Mucosa of stomach (tissue), 1 donor: Measurements from ENCODE around the gene CAMSAP1.

Experiments used
- H3K27me3 ChIP-seq: one replicate; pipeline ENCODE4 v1.7.0; 2013; ENCODE audit warnings: mild to moderate bottlenecking, low read length; ENCODE audit not compliant: control insufficient read depth, insufficient read depth
- H3K36me3 ChIP-seq: one replicate; pipeline ENCODE4 v1.7.0; 2013; ENCODE audit warnings: low read length; ENCODE audit not compliant: control insufficient read depth, insufficient read depth
- H3K4me1 ChIP-seq: one replicate; pipeline ENCODE4 v1.7.0; 2013; ENCODE audit warnings: mild to moderate bottlenecking, low read length; ENCODE audit not compliant: control insufficient read depth, insufficient read depth
- H3K4me3 ChIP-seq: one replicate; pipeline ENCODE4 v1.7.0; 2013; ENCODE audit warnings: low read length
- H3K9ac ChIP-seq: one replicate; pipeline ENCODE4 v1.7.0; 2013; ENCODE audit warnings: mild to moderate bottlenecking, low read length, moderate library complexity
- H3K9me3 ChIP-seq: one replicate; pipeline ENCODE4 v1.7.0; 2013; ENCODE audit warnings: mild to moderate bottlenecking, low read length, moderate library complexity; ENCODE audit not compliant: control insufficient read depth
- donor health status: Pancreatic carcinoma.

Gene CAMSAP1

GRCh38 chr9:135791431-135792267 is 115.7 kb downstream of the CAMSAP1 start:
- no peaks in the 10 kb centered on the region for H3K36me3 ChIP-seq
- H3K4me1 ChIP-seq: no peaks in the 10 kb centered on the region
- H3K4me3 ChIP-seq: no peak overlapping the region
- H3K9me3 ChIP-seq: no peaks in the 10 kb centered on the region
- no peaks in the 10 kb centered on the region for H3K27me3 ChIP-seq
- H3K9ac ChIP-seq: no peak overlapping the region

- no peaks in the 10 kb centered on the region for H3K27me3 ChIP-seq
- no peaks in the 10 kb centered on the region for H3K9me3 ChIP-seq
- H3K4me1 ChIP-seq: no peaks in the 10 kb centered on the region
- H3K4me3 ChIP-seq: no peak overlapping the region
- no peaks in the 10 kb centered on the region for H3K36me3 ChIP-seq
- no peak overlapping the region for H3K9ac ChIP-seq
Observed at GRCh38 chr9:135790850-135791249, 116.5 kb downstream of the CAMSAP1 start.

- Histone ChIP-seq H3K4me3 (no peak overlapping the region), H3K9ac (no peak overlapping the region), H3K9me3 (no peaks in the 10 kb centered on the region), H3K36me3 (no peaks in the 10 kb centered on the region), H3K27me3 (no peaks in the 10 kb centered on the region), H3K4me1 (no peaks in the 10 kb centered on the region)
Observed at GRCh38 chr9:135790356-135790755, 117.0 kb downstream of the CAMSAP1 start.

GRCh38 chr9:135789838-135790291 is 117.5 kb downstream of the CAMSAP1 start:
- Histone ChIP-seq H3K9ac (no peak overlapping the region), H3K27me3 (no peaks in the 10 kb centered on the region)

GRCh38 chr9:135788576-135789300 is 118.6 kb downstream of the CAMSAP1 start:
- H3K9me3 ChIP-seq: no peaks in the 10 kb centered on the region
- H3K4me1 ChIP-seq: no peaks in the 10 kb centered on the region
- no peaks in the 10 kb centered on the region for H3K27me3 ChIP-seq
- H3K9ac ChIP-seq: no peak overlapping the region
- H3K36me3 ChIP-seq: no peaks in the 10 kb centered on the region
- H3K4me3 ChIP-seq: no peak overlapping the region

More at GRCh38 chr9:135789838-135790291, 117.5 kb downstream of the CAMSAP1 start:
- H3K9me3 ChIP-seq: no peaks in the 10 kb centered on the region
- no peak overlapping the region for H3K4me3 ChIP-seq
- no peaks in the 10 kb centered on the region for H3K36me3 ChIP-seq
- H3K4me1 ChIP-seq: no peaks in the 10 kb centered on the region

- H3K9me3 ChIP-seq: no peaks in the 10 kb centered on the region
- no peaks in the 10 kb centered on the region for H3K36me3 ChIP-seq
- H3K4me3 ChIP-seq: no peak overlapping the region
- H3K9ac ChIP-seq: no peak overlapping the region
- H3K4me1 ChIP-seq: no peaks in the 10 kb centered on the region
- no peaks in the 10 kb centered on the region for H3K27me3 ChIP-seq
Observed at GRCh38 chr9:135787776-135788575, 119.4 kb downstream of the CAMSAP1 start.

GRCh38 chr9:135787317-135787716 is 120.0 kb downstream of the CAMSAP1 start:
- Histone ChIP-seq H3K9me3 (no peaks in the 10 kb centered on the region), H3K36me3 (no peaks in the 10 kb centered on the region), H3K4me1 (no peaks in the 10 kb centered on the region), H3K9ac (no peak overlapping the region), H3K4me3 (no peak overlapping the region), H3K27me3 (no peaks in the 10 kb centered on the region)

- Histone ChIP-seq H3K9ac (no peak overlapping the region), H3K4me3 (no peak overlapping the region), H3K4me1 (no peaks in the 10 kb centered on the region), H3K27me3 (no peaks in the 10 kb centered on the region), H3K9me3 (no peaks in the 10 kb centered on the region), H3K36me3 (no peaks in the 10 kb centered on the region)
Observed at GRCh38 chr9:135786146-135786690, 121.1 kb downstream of the CAMSAP1 start.

GRCh38 chr9:135785013-135785575 is 122.3 kb downstream of the CAMSAP1 start:
- H3K9ac ChIP-seq: no peak overlapping the region
- no peaks in the 10 kb centered on the region for H3K36me3 ChIP-seq
- H3K4me3 ChIP-seq: no peak overlapping the region
- no peaks in the 10 kb centered on the region for H3K4me1 ChIP-seq
- H3K9me3 ChIP-seq: no peaks in the 10 kb centered on the region
- no peaks in the 10 kb centered on the region for H3K27me3 ChIP-seq

GRCh38 chr9:135783540-135784245 is 123.7 kb downstream of the CAMSAP1 start:
- Histone ChIP-seq H3K9ac (no peak overlapping the region), H3K9me3 (no peaks in the 10 kb centered on the region), H3K4me1 (no peaks in the 10 kb centered on the region), H3K27me3 (no peaks in the 10 kb centered on the region), H3K36me3 (no peaks in the 10 kb centered on the region), H3K4me3 (no peak overlapping the region)

- Histone ChIP-seq H3K9ac (no peak overlapping the region), H3K4me1 (no peaks in the 10 kb centered on the region), H3K9me3 (no peaks in the 10 kb centered on the region), H3K27me3 (no peaks in the 10 kb centered on the region), H3K4me3 (no peak overlapping the region), H3K36me3 (no peaks in the 10 kb centered on the region)
Observed at GRCh38 chr9:135782946-135783345, 124.4 kb downstream of the CAMSAP1 start.
